Gastroesophageal sphincter (tissue), 4 donors: ENCODE data around the gene APOC1. TPM values are rescaled to one million over a fixed set of nuclear protein-coding genes. Genes with fewer than 3 reads are reported as not detected.
A peak's percentile ranks its signal among the peaks of the same experiment; 100 is the strongest.

Source experiments
- ATAC-seq: fragments of 150-250 bp; one replicate; pipeline ENCODE4 v1.9.1; 2016; ENCODE audit warnings: mild to moderate bottlenecking, moderate library complexity
- H3K27ac ChIP-seq, 4 donors: fragments of 200-600 bp; sonication (generic) in 3 of 4; 1 replicate in 3 of 4; 2 replicates in 1 of 4; pipeline ENCODE4 v1.5.1; 2016 to 2019
- H3K27me3 ChIP-seq: fragments of 200-600 bp; sonication (generic); one replicate; pipeline ENCODE4 v1.5.1; 2019
- H3K36me3 ChIP-seq, 2 donors: fragments of 200-600 bp; sonication (generic); one replicate each; pipeline ENCODE4 v1.5.1; 2019; ENCODE audit warnings: control low read depth in 1 of 2
- H3K4me1 ChIP-seq, 3 donors: fragments of 200-600 bp; sonication (generic); 1 replicate in 2 of 3; 2 replicates in 1 of 3; pipeline ENCODE4 v1.5.1; 2016 to 2019; ENCODE audit warnings: control low read depth in 2 of 3
- H3K4me3 ChIP-seq, 2 donors: fragments of 200-600 bp; sonication (generic); one replicate each; pipeline ENCODE4 v1.5.1; 2019; ENCODE audit warnings: mild to moderate bottlenecking in 1 of 2, moderate library complexity in 1 of 2
- H3K9me3 ChIP-seq, 3 donors: fragments of 200-600 bp; sonication (generic); one replicate each; pipeline ENCODE4 v1.5.1; 2017 to 2019; ENCODE audit warnings: control low read depth in 2 of 3
- CTCF ChIP-seq, 4 experiments: fragments of 200-600 bp in 2 of 4; fragments of 450-650 bp in 2 of 4; sonication (generic) in 1 of 4; IDR thresholded peaks; one replicate each; pipeline ENCODE4 v1.5.1; 2017 to 2019; ENCODE audit warnings: antibody characterized with exemption in 4 of 4, mild to moderate bottlenecking in 2 of 4, moderate library complexity in 2 of 4
- EP300 ChIP-seq: sonication (generic); formaldehyde crosslinking; IDR thresholded peaks from one replicate; pipeline ENCODE4 v1.6.1; 2017; ENCODE audit warnings: antibody characterized with exemption, mild to moderate bottlenecking
- POLR2A ChIP-seq, 2 donors: fragments of 450-650 bp; IDR thresholded peaks; one replicate each; pipeline ENCODE4 v1.6.1; 2017; ENCODE audit warnings: antibody characterized with exemption in 2 of 2, mild to moderate bottlenecking in 2 of 2, moderate library complexity in 1 of 2
- POLR2AphosphoS5 ChIP-seq: sonication (generic); formaldehyde crosslinking; IDR thresholded peaks from one replicate; pipeline ENCODE4 v1.6.1; 2017; ENCODE audit warnings: antibody characterized with exemption
- WGBS, 2 donors: methylation state at CpG; one replicate each; pipeline ENCODE4 v1.1.5; 2018; ENCODE audit warnings: low coverage in 1 of 2; 5-methylcytosine and 5-hydroxymethylcytosine counted together
- total RNA-seq, 4 donors: library from RNA; depleted of rRNA; stranded (reverse); fragments of >200 nt; gene quantifications; one replicate each; pipeline ENCODE4 v1.1.0, GENCODE V29; 2016

The APOC1 gene
- total RNA-seq, 4 donors from 2014 or later = 2.2 to 4.8 TPM; not detected in 2

- peaks cover 0 to 38% of the 10 kb centered on the region in 2 donors for H3K36me3 ChIP-seq
- no peaks in the 10 kb centered on the region for H3K9me3 ChIP-seq
- no peak overlapping the region for H3K4me3 ChIP-seq
- H3K4me1 ChIP-seq = peaks cover 0 to 31% (median 4%) of the 10 kb centered on the region in 3 donors
- WGBS, 2 donors = 10 to 40% methylated on average over 1 to 2 of the region's 12 CpGs
- ATAC-seq = no peak
- no peak overlapping the region for H3K27ac ChIP-seq
- peaks cover 45% of the 10 kb centered on the region for H3K27me3 ChIP-seq
- no peak for TF ChIP-seq POLR2AphosphoS5
- no peak for TF ChIP-seq CTCF (IDR thresholded peaks at IDR 0.05)
- TF ChIP-seq POLR2A (IDR thresholded peaks at IDR 0.05) = no peak
These were observed 9.9 kb upstream of the APOC1 start for GRCh38 chr19:44904426-44904994.

DNA sequence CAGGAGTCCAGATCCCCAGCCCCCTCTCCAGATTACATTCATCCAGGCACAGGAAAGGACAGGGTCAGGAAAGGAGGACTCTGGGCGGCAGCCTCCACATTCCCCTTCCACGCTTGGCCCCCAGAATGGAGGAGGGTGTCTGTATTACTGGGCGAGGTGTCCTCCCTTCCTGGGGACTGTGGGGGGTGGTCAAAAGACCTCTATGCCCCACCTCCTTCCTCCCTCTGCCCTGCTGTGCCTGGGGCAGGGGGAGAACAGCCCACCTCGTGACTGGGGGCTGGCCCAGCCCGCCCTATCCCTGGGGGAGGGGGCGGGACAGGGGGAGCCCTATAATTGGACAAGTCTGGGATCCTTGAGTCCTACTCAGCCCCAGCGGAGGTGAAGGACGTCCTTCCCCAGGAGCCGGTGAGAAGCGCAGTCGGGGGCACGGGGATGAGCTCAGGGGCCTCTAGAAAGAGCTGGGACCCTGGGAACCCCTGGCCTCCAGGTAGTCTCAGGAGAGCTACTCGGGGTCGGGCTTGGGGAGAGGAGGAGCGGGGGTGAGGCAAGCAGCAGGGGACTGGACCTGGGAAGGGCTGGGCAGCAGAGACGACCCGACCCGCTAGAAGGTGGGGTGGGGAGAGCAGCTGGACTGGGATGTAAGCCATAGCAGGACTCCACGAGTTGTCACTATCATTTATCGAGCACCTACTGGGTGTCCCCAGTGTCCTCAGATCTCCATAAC lies 8.8 kb upstream of the APOC1 start, which contains the start of gene APOE:
Gene APOE, plus strand, starts transcription at position 360 of the 724 bp plus-strand sequence. CDS start 829 bp downstream, outside the sequence.
- WGBS, 2 donors = 0 to 1% methylated on average over 3 to 13 of the region's 20 CpGs
- Histone ChIP-seq H3K27me3 (peaks cover 52% of the 10 kb centered on the region), H3K9me3 (no peaks in the 10 kb centered on the region), H3K4me3 (peak within 1 kb of the TSS in 1 of 2 donors; percentile 8), H3K36me3 (peaks cover 0 to 29% of the 10 kb centered on the region in 2 donors), H3K4me1 (peaks cover 0 to 31% (median 4%) of the 10 kb centered on the region in 3 donors), H3K27ac (no peak within 1 kb of the TSS)
- ATAC-seq = no peak
- no peak for TF ChIP-seq POLR2A (IDR thresholded peaks at IDR 0.05)
- no peak for TF ChIP-seq CTCF (IDR thresholded peaks at IDR 0.05)
- no peak for TF ChIP-seq POLR2AphosphoS5
- TF ChIP-seq EP300 = no peak

DNA sequence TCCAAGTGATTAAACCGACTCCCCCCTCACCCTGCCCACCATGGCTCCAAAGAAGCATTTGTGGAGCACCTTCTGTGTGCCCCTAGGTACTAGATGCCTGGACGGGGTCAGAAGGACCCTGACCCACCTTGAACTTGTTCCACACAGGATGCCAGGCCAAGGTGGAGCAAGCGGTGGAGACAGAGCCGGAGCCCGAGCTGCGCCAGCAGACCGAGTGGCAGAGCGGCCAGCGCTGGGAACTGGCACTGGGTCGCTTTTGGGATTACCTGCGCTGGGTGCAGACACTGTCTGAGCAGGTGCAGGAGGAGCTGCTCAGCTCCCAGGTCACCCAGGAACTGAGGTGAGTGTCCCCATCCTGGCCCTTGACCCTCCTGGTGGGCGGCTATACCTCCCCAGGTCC lies 6.8 kb upstream of the APOC1 start:
- H3K36me3 ChIP-seq = peaks cover 0 to 9% of the 10 kb centered on the region in 2 donors
- 94 to 95% methylated on average over 6 to 8 of the region's 12 CpGs for WGBS, 2 donors
- no peaks in the 10 kb centered on the region for H3K9me3 ChIP-seq
- H3K27ac ChIP-seq = no peak overlapping the region
- no peak for ATAC-seq
- no peak for TF ChIP-seq POLR2A (IDR thresholded peaks at IDR 0.05)
- TF ChIP-seq EP300 = no peak
- no peak for TF ChIP-seq CTCF (IDR thresholded peaks at IDR 0.05)
- H3K4me3 ChIP-seq = no peak overlapping the region
- peaks cover 0 to 42% (median 4%) of the 10 kb centered on the region in 3 donors for H3K4me1 ChIP-seq
- H3K27me3 ChIP-seq = peaks cover 72% of the 10 kb centered on the region

- Histone ChIP-seq H3K27me3 (peaks cover 78% of the 10 kb centered on the region), H3K36me3 (peaks cover 0 to 3% of the 10 kb centered on the region in 2 donors), H3K4me3 (no peak overlapping the region), H3K9me3 (no peaks in the 10 kb centered on the region), H3K27ac (no peak overlapping the region), H3K4me1 (peaks cover 0 to 40% (median 4%) of the 10 kb centered on the region in 3 donors)
- no peak for ATAC-seq
- WGBS, 2 donors = 87 to 93% methylated on average over 3 to 6 of the region's 46 CpGs
- no peak for TF ChIP-seq POLR2AphosphoS5
- no peak for TF ChIP-seq EP300
- no peak for TF ChIP-seq POLR2A (IDR thresholded peaks at IDR 0.05)
- TF ChIP-seq CTCF (IDR thresholded peaks at IDR 0.05) = no peak
These were observed 6.2 kb upstream of the APOC1 start for GRCh38 chr19:44908074-44908835.
